GM21737 (cell line): ENCODE results near the gene FRAS1.

Source experiments
- ATAC-seq: cut with Tn5 transposase; IDR thresholded peaks from one replicate; pipeline ENCODE4 v1.9.1; 2021; ENCODE audit warnings: mild to moderate bottlenecking, moderate library complexity; ENCODE audit not compliant: unreplicated experiment

The FRAS1 gene

GRCh38 chr4:78566834-78567499 lies 509.8 kb downstream of the FRAS1 start:
- ATAC-seq: peak; percentile 69

GRCh38 chr4:78567500-78568060 lies 510.5 kb downstream of the FRAS1 start:
- no peak for ATAC-seq

GRCh38 chr4:78568640-78569305 lies 511.6 kb downstream of the FRAS1 start:
- peak; percentile 66 for ATAC-seq

- no peak for ATAC-seq
These were observed 512.2 kb downstream of the FRAS1 start for GRCh38 chr4:78569306-78569821.

- no peak for ATAC-seq
These were observed 513.0 kb downstream of the FRAS1 start for GRCh38 chr4:78570117-78570516.

- no peak for ATAC-seq
These were observed 514.7 kb downstream of the FRAS1 start for GRCh38 chr4:78571804-78572203.

GRCh38 chr4:78578674-78579425 lies 521.7 kb downstream of the FRAS1 start:
- ATAC-seq: no peak

GRCh38 chr4:78581618-78582017 lies 524.5 kb downstream of the FRAS1 start:
- no peak for ATAC-seq

GRCh38 chr4:78584863-78585547 lies 527.9 kb downstream of the FRAS1 start:
- ATAC-seq: no peak

GRCh38 chr4:78585633-78586032 lies 528.5 kb downstream of the FRAS1 start:
- ATAC-seq: no peak

- no peak for ATAC-seq
These were observed 531.9 kb downstream of the FRAS1 start for GRCh38 chr4:78588894-78589545.

- no peak for ATAC-seq
These were observed 534.3 kb downstream of the FRAS1 start for GRCh38 chr4:78591404-78591803.

- ATAC-seq: no peak
These were observed 535.1 kb downstream of the FRAS1 start for GRCh38 chr4:78592088-78592783.
